Activated gamma-delta T cell (primary cell): ENCODE results near the gene SENP2.
"Not testable (repeated sequence)": the region's sequence is repeated elsewhere in the genome, so short reads cannot be mapped to it uniquely, and the experiment has no call there.

Experiments
- DNase-seq: peaks from one replicate; lab custom pipeline; 2025; lab: John Stamatoyannopoulos, UW

SENP2 gene

GRCh38 chr3:185647134-185647879 lies 61.2 kb downstream of the SENP2 start:
- no peak for DNase-seq

- DNase-seq, result no peak
Measured at GRCh38 chr3:185647880-185648210, 61.8 kb downstream of the SENP2 start.

GRCh38 chr3:185648396-185648795 lies 62.3 kb downstream of the SENP2 start:
- DNase-seq, result no peak

GRCh38 chr3:185649414-185649813 lies 63.3 kb downstream of the SENP2 start:
- no peak for DNase-seq

- DNase-seq, result no peak
Measured at GRCh38 chr3:185651971-185652370, 65.9 kb downstream of the SENP2 start.

GRCh38 chr3:185653949-185654757 lies 68.1 kb downstream of the SENP2 start:
- no peak for DNase-seq

- no peak for DNase-seq
Measured at GRCh38 chr3:185654758-185655145, 68.7 kb downstream of the SENP2 start.

GRCh38 chr3:185655426-185656320 lies 69.6 kb downstream of the SENP2 start:
- no peak for DNase-seq

GRCh38 chr3:185656321-185656840 lies 70.3 kb downstream of the SENP2 start:
- DNase-seq, result no peak

GRCh38 chr3:185657211-185657610 lies 71.1 kb downstream of the SENP2 start:
- no peak for DNase-seq

GRCh38 chr3:185657691-185658503 lies 71.8 kb downstream of the SENP2 start:
- DNase-seq, result no peak

GRCh38 chr3:185658504-185658912 lies 72.4 kb downstream of the SENP2 start:
- DNase-seq, result no peak

- DNase-seq, result no peak
Measured at GRCh38 chr3:185658943-185659342, 72.8 kb downstream of the SENP2 start.

- DNase-seq, result no peak
Measured at GRCh38 chr3:185659942-185660921, 74.1 kb downstream of the SENP2 start.

GRCh38 chr3:185661296-185661695 lies 75.2 kb downstream of the SENP2 start:
- not testable (repeated sequence) for DNase-seq

GRCh38 chr3:185661772-185662171 lies 75.7 kb downstream of the SENP2 start:
- DNase-seq, result no peak

GRCh38 chr3:185663929-185664328 lies 77.8 kb downstream of the SENP2 start:
- DNase-seq, result no peak

GRCh38 chr3:185667574-185667973 lies 81.5 kb downstream of the SENP2 start:
- DNase-seq, result no peak

- no peak for DNase-seq
Measured at GRCh38 chr3:185677146-185677829, 91.2 kb downstream of the SENP2 start.
